Stimulated activated CD8-positive, alpha-beta memory T cell treated with anti-CD3 and anti-CD28 coated beads, Interleukin-7, amount 100 ng/mL, for 4 hours (primary cell): ENCODE data around the gene RNF166.

Experiments used
- DNase-seq, 2 donors: peaks; one replicate each; pipeline ENCODE4 v3.0.0-alpha.2; 2020; ENCODE audit warnings: low read depth in 2 of 2

Gene RNF166, protein sequence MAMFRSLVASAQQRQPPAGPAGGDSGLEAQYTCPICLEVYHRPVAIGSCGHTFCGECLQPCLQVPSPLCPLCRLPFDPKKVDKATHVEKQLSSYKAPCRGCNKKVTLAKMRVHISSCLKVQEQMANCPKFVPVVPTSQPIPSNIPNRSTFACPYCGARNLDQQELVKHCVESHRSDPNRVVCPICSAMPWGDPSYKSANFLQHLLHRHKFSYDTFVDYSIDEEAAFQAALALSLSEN

DNA sequence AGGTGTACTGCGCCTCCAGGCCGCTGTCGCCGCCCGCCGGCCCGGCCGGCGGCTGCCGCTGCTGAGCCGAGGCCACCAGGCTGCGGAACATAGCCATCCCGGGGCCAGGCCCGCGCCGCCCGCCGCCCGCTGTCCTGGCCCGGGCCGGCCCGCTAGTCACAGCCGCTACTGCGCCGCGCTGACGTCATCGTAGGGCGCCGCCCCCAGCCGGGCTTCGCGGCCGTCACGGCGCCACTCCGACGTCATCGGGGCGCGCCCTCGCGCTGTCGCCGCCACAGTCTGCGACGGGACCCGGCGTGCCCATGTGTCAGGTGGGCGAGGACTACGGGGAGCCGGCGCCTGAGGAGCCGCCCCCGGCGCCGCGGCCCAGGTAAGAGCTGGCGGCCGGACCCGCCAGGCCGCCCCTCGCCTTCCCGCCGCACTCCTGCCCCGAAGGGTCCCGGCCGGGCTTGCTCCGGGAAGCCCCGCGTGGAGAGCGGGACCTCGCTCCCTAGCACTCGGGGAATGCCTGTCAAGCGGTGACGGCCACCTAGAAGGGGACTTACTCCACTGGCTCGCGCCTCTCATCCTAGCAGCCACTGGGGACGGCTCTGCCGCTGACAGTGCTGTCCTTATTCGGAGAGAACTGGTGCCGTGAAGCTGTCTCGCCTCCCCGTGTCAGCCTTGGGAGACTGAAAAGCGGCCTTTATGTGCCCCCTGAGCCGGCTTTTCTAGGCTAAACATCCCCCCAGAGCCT, at the start of gene RNF166, which contains the start of gene CTU2:
RNF166 (minus strand) TSS at position 180 of the 736 bp plus-strand sequence; CDS start at position 97, 83 bp downstream.
CTU2 (plus strand) TSS at position 275 of the 736 bp plus-strand sequence; CDS start at position 303, 28 bp downstream.
- peak; percentile 84 to 93 for DNase-seq

DNA sequence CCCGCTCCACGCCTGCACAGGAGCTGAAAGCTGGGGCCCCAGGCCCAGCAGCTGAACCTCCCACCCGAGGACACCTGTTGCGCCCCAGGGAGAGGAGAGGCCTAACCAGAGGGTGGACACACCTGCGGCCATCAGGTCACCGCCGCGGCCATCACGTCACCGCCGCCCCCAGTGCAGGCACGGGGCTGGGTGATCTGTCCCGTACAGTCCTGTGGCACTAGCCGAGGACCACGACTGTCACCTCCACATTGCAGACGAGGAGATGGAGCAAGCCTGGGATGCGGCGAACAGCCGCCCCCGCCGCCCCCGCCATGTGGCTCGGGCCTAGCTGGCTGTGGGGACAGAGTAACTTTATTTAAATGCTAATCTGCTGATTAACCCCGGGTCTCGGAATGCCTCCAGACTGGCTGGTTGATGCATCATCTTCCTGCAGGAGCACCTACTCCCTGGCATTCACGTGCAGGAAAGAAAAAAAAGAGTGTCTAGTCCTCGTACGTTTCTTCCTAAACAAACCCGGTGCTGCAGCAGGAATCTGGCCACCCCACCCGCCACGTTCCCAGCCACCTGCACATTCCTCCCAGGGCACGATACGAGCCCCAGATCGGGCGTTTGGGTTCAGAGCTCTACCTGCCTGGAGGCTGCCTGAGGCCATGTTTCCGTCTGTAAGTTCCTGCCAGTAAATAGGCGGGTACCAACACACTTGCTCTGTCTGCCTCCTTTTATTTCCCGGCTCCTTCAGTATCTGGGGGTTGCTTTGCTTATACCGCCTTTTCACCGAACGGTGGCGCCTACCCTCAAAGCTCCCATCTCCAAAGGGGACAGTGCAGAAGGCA, 48.9 kb upstream of the RNF166 start:
- no peak for DNase-seq

- no peak for DNase-seq
These were observed 48.1 kb upstream of the RNF166 start for GRCh38 chr16:88754109-88754911.

DNA sequence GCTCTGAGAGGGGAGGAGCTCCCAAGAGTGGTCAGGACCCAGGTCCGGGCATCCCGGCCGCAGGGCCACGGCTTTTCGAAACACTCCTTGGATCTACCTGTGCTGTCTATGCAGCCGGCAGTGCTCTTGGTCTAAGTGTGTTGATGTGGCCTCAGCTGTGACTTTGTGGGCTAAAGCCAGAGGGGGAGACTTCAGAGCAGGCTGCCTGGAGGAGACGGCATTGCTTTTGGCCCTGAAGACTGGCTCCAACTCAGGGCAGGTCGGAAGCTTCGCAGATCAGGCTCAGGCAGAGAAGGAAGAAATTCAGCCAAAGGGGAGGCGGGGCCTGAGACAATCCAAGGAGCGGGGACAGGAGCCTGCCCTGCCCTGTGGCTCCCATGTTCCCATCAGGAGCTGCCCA, 47.4 kb upstream of the RNF166 start:
- no peak for DNase-seq

- DNase-seq = no peak
These were observed 47.0 kb upstream of the RNF166 start for GRCh38 chr16:88753191-88753590.

- no peak for DNase-seq
These were observed 46.3 kb upstream of the RNF166 start for GRCh38 chr16:88752386-88753002.

DNA sequence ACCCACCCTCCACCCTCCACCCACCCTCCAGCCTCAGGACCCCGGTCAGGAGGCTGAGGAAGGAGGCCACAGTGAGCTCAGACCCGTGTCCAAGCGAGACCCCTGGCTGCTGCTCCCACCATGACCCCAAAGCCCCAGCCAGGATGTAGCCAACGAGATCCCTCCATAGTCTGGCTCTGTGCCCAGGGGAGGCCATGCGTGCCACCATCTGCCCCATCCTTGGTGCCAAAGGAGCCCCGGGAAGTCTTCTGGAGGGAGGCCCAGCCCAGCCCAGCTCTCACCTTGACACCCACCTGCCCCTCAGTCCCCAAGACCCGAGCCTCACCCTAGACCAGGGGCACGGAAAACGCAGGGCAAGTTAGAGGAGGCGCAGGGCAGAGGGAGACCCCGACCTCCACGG, 44.6 kb upstream of the RNF166 start:
- DNase-seq = no peak

- DNase-seq = no peak
These were observed 43.1 kb upstream of the RNF166 start for GRCh38 chr16:88749358-88749757.

DNA sequence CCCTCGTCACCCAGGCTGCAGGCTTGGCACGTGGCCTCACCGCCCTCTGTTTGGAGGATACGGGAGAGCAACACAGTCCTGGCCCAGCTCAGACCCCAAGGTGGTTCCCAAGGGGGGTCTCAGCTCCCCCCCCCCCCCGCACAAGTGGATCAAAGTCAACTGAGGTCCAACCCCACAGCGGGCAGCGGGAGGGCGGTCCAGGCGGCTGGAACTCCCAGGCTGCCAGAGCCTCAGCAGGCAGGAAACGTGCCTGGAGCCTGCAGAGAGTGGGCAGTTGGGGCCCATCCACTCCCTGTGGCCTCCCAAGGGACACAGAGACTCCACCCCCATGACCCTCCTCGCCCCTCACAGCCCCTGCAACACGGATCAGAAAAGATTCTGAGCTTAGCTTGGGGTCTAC, 42.2 kb upstream of the RNF166 start:
- DNase-seq = no peak

DNA sequence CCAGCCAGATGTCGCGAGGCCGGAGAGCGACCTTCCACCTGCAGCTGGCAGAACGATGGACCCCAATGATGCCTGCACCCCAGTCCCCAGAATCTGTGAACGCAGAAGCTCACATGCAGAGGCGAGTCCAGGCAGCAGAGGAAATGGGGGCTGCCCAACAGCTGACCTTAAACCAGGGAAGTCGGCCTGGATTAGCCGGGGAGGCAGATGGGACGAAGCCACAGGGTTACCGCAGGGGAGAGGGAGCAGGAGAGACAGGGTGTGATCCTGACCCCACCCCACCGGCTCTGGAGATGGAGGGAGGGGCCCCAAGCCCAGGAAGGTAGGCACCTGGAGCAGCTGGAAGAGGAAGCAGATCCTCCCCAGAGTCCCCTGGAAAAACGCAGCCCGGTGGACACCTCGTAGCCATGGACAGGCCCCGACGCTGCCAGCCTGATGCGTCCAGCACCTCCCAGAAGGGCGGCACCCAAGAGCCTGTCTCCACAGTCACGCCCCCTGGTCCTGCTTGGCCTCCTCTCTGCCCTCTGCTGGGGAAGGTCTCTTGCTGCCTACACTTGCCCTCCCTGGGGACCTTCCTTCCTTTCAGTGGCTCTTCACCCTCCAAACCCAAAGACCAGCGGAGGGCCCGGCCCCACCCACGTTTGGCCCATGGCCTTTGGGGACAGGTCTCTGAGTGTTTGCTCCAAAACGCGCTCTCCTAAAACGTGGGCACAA, 41.5 kb upstream of the RNF166 start:
- no peak for DNase-seq

GRCh38 chr16:88746506-88746905, 40.3 kb upstream of the RNF166 start:
- DNase-seq = no peak

- no peak for DNase-seq
These were observed 38.6 kb upstream of the RNF166 start for GRCh38 chr16:88744577-88745521.

- DNase-seq = peak; percentile 59 to 61
These were observed 37.7 kb upstream of the RNF166 start for GRCh38 chr16:88743693-88744576.

DNA sequence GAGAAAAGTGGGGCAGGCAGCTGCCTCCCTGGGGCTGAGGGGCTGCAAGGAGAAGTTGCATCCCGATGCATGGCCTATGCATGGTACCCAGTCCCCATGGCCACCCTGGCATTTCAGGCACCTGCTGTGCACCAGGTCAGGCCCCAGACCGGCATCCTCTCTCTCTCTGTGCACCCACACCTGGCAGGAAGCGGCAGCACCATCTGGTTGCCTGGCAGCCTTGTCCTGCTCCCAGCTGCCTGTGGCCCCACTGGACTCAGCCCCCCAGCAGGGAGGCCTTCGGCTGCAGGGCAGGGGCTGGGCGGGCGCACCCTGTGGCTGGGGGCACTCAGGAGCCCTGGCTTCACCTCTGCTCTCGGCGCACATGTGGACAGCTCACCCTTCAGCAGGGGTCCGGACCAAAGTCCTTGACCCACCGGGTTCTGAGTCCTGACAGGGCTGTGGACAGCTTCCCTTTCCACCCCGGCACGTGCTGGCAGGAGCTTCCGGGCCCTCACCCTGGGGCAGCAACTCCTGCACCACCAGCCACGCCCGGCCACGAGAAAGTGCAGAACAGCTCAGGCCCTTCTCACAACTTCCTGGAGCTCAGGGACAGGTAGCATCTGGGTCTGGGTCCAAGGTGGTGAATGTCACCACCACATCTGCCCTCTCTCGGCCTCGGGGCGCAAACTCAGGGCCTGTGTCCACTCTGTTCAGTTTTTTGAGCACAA, 36.8 kb upstream of the RNF166 start:
- no peak for DNase-seq

- DNase-seq = no peak
These were observed 35.2 kb upstream of the RNF166 start for GRCh38 chr16:88741368-88741767.

DNA sequence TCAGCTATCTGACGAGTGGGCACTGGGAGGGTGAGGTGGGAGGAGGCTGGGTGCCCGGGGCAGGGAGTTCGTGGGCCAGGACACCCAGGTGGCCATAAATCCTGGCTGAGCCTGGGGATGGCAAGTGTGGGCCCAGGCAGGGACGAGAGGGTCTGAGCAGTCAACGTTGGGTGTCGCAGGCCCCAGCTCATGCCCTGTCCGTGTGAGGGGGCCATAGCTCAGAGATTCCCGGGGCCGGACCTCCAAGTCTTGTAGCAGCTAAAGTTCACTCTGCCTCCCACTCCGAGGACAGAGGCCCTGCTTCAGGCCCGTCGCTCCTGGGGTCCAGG, 34.5 kb upstream of the RNF166 start:
- no peak for DNase-seq

GRCh38 chr16:88739977-88740726, 33.9 kb upstream of the RNF166 start:
- DNase-seq = no peak
